Nephron progenitor cell (in vitro differentiated cells): ENCODE results near the gene FGA.

Source experiments
- DNase-seq: peaks from one replicate; pipeline ENCODE4 v3.0.0; 2021
- H3K27ac Mint-ChIP-seq: 2 replicates; pipeline ENCODE4 v1.8.0; 2021; ENCODE audit warnings: mild to moderate bottlenecking, moderate library complexity, mixed read lengths
- H3K27me3 Mint-ChIP-seq: 2 replicates; pipeline ENCODE4 v1.8.0; 2021; ENCODE audit warnings: mild to moderate bottlenecking, low read depth, mixed read lengths; ENCODE audit not compliant: poor library complexity
- H3K36me3 Mint-ChIP-seq: 2 replicates; pipeline ENCODE4 v1.8.0; 2021; ENCODE audit warnings: low read depth, mixed read lengths
- H3K4me1 Mint-ChIP-seq: 2 replicates; pipeline ENCODE4 v1.8.0; 2021; ENCODE audit warnings: mixed read lengths
- H3K4me3 Mint-ChIP-seq: 2 replicates; pipeline ENCODE4 v1.8.0; 2021; ENCODE audit warnings: mild to moderate bottlenecking, moderate library complexity, mixed read lengths
- H3K9me3 Mint-ChIP-seq: 2 replicates; pipeline ENCODE4 v1.8.0; 2021; ENCODE audit warnings: mild to moderate bottlenecking, moderate library complexity, mixed read lengths
- CTCF ChIP-seq: fragments of 200-600 bp; sonication (generic); IDR thresholded peaks from 2 replicates; pipeline ENCODE4 v1.5.0; 2021; ENCODE audit warnings: antibody characterized with exemption

The FGA gene

GRCh38 chr4:154585369-154586018, 5.0 kb downstream of the FGA start:
- Mint-ChIP-seq H3K27me3 (peaks cover 4% of the 10 kb centered on the region), H3K4me3 (no peak overlapping the region), H3K9me3 (no peaks in the 10 kb centered on the region), H3K36me3 (no peaks in the 10 kb centered on the region), H3K4me1 (peaks cover 18% of the 10 kb centered on the region), H3K27ac (no peak overlapping the region)
- DNase-seq = no peak
- no peak for TF ChIP-seq CTCF

GRCh38 chr4:154584259-154584658, 6.3 kb downstream of the FGA start:
- peaks cover 6% of the 10 kb centered on the region for H3K4me1 Mint-ChIP-seq
- H3K9me3 Mint-ChIP-seq = no peaks in the 10 kb centered on the region
- no peak overlapping the region for H3K27ac Mint-ChIP-seq
- no peak for TF ChIP-seq CTCF
- DNase-seq = no peak
- no peak overlapping the region for H3K4me3 Mint-ChIP-seq
- H3K27me3 Mint-ChIP-seq = peaks cover 4% of the 10 kb centered on the region
- no peaks in the 10 kb centered on the region for H3K36me3 Mint-ChIP-seq

- Mint-ChIP-seq H3K27me3 (peaks cover 3% of the 10 kb centered on the region), H3K36me3 (no peaks in the 10 kb centered on the region), H3K9me3 (no peaks in the 10 kb centered on the region), H3K4me3 (no peak overlapping the region), H3K4me1 (peaks cover under 1% of the 10 kb centered on the region), H3K27ac (no peak overlapping the region)
- no peak for DNase-seq
- TF ChIP-seq CTCF = no peak
Measured at GRCh38 chr4:154583677-154584076, 6.9 kb downstream of the FGA start.

- Mint-ChIP-seq H3K27ac (no peak overlapping the region), H3K4me1 (no peaks in the 10 kb centered on the region), H3K9me3 (no peaks in the 10 kb centered on the region), H3K4me3 (no peak overlapping the region), H3K27me3 (peaks cover 3% of the 10 kb centered on the region), H3K36me3 (no peaks in the 10 kb centered on the region)
- no peak for TF ChIP-seq CTCF
- DNase-seq = no peak
Measured at GRCh38 chr4:154583230-154583629, 7.3 kb downstream of the FGA start.

- TF ChIP-seq CTCF = no peak
- Mint-ChIP-seq H3K4me3 (no peak overlapping the region), H3K4me1 (no peaks in the 10 kb centered on the region), H3K36me3 (no peaks in the 10 kb centered on the region), H3K27me3 (peaks cover 3% of the 10 kb centered on the region), H3K27ac (no peak overlapping the region), H3K9me3 (no peaks in the 10 kb centered on the region)
- no peak for DNase-seq
Measured at GRCh38 chr4:154582723-154583122, 7.8 kb downstream of the FGA start.

- Mint-ChIP-seq H3K27me3 (peaks cover 6% of the 10 kb centered on the region), H3K27ac (no peak overlapping the region), H3K9me3 (no peaks in the 10 kb centered on the region), H3K4me1 (no peaks in the 10 kb centered on the region), H3K4me3 (no peak overlapping the region), H3K36me3 (no peaks in the 10 kb centered on the region)
- TF ChIP-seq CTCF = no peak
- no peak for DNase-seq
Measured at GRCh38 chr4:154579927-154580326, 10.6 kb downstream of the FGA start.
